LNCAP (cell line): ENCODE measurements around the gene GULP1.

ENCODE experiments used
- CTCF ChIP-seq: fragments of 450-650 bp; IDR thresholded peaks from 2 replicates; pipeline ENCODE4 v1.5.1; 2017; ENCODE audit warnings: mild to moderate bottlenecking

The GULP1 gene

GRCh38 chr2:188588235-188588634, 296.6 kb downstream of the GULP1 start:
- TF ChIP-seq CTCF, result no peak

- no peak for TF ChIP-seq CTCF
Observed at GRCh38 chr2:188596054-188596453, 304.4 kb downstream of the GULP1 start.

GRCh38 chr2:188598551-188598950, 306.9 kb downstream of the GULP1 start:
- TF ChIP-seq CTCF, result no peak

GRCh38 chr2:188599140-188599539, 307.5 kb downstream of the GULP1 start:
- TF ChIP-seq CTCF, result no peak

- no peak for TF ChIP-seq CTCF
Observed at GRCh38 chr2:188600536-188601210, 309.0 kb downstream of the GULP1 start.

GRCh38 chr2:188601391-188601790, 309.7 kb downstream of the GULP1 start:
- no peak for TF ChIP-seq CTCF

- TF ChIP-seq CTCF, result no peak
Observed at GRCh38 chr2:188601927-188602326, 310.3 kb downstream of the GULP1 start.

- no peak for TF ChIP-seq CTCF
Observed at GRCh38 chr2:188604579-188604978, 312.9 kb downstream of the GULP1 start.
